Transverse colon (tissue), 4 donors: ENCODE data around the gene ANKS1B. TPM values are rescaled to one million over a fixed set of nuclear protein-coding genes. Genes with fewer than 3 reads are reported as not detected.

ENCODE experiments used
- DNase-seq: peaks from one replicate; pipeline ENCODE4 v3.0.0-alpha.2; 2019
- H3K27ac ChIP-seq, 4 donors: fragments of 200-600 bp; sonication (generic); 2 replicates each; pipeline ENCODE4 v1.5.1; 2016 to 2018; ENCODE audit warnings: inconsistent platforms in 4 of 4
- H3K27me3 ChIP-seq: fragments of 200-600 bp; sonication (generic); 2 replicates; pipeline ENCODE4 v1.5.1; 2017; ENCODE audit warnings: inconsistent platforms
- H3K36me3 ChIP-seq, 4 donors: fragments of 200-600 bp; sonication (generic); 2 replicates each; pipeline ENCODE4 v1.5.1; 2017 to 2019; ENCODE audit warnings: inconsistent platforms in 4 of 4
- H3K4me1 ChIP-seq, 4 donors: fragments of 200-600 bp; sonication (generic); 2 replicates each; pipeline ENCODE4 v1.5.1; 2017 to 2020; ENCODE audit warnings: inconsistent platforms in 4 of 4
- H3K4me3 ChIP-seq, 4 donors: fragments of 200-600 bp; sonication (generic); 1 replicate in 1 of 4; 2 replicates in 3 of 4; pipeline versions ENCODE4 v1.5.1 to v1.6.1; 2017 to 2019; ENCODE audit warnings: inconsistent platforms in 4 of 4
- H3K9me3 ChIP-seq, 2 donors: fragments of 200-600 bp; sonication (generic); 2 replicates each; pipeline ENCODE4 v1.5.1; 2017 to 2019; ENCODE audit warnings: inconsistent platforms in 2 of 2
- EP300 ChIP-seq: sonication (generic); formaldehyde crosslinking; IDR thresholded peaks from one replicate; pipeline ENCODE4 v1.6.1; 2017; ENCODE audit warnings: antibody characterized with exemption, low read depth
- POLR2A ChIP-seq: fragments of 450-650 bp; IDR thresholded peaks from one replicate; pipeline ENCODE4 v1.6.1; 2016; ENCODE audit warnings: antibody characterized with exemption, mild to moderate bottlenecking, moderate library complexity
- POLR2AphosphoS5 ChIP-seq, 3 donors: sonication (generic); formaldehyde crosslinking; IDR thresholded peaks; one replicate each; pipeline ENCODE4 v1.6.1; 2016; ENCODE audit warnings: antibody characterized with exemption in 3 of 3
- WGBS, 2 donors: methylation state at CpG; one replicate each; pipeline ENCODE4 v1.1.5; 2018; ENCODE audit warnings: low coverage in 1 of 2; 5-methylcytosine and 5-hydroxymethylcytosine counted together
- in situ Hi-C, 4 donors: fragments of 200-750 bp; cut with MboI; loops; one replicate each; pipeline versions ENCODE4 v1.15.0 to v1.15.1; 2017; ENCODE audit warnings: low sequenced_read_pairs in 3 of 4, low pct_ligation_motif_present in 1 of 4, low pct_unique_long_range_greater_than_20kb in 1 of 4
- intact Hi-C: fragments of 100-400 bp; cut with DNase I; formaldehyde crosslinking; loops from one replicate; pipeline ENCODE4 v1.15.1; 2023; ENCODE audit warnings: low total_unique reads
- total RNA-seq, 4 donors: library from RNA; depleted of rRNA; stranded (reverse); fragments of >200 nt; gene quantifications; one replicate each; pipeline ENCODE4 v1.1.0, GENCODE V29; 2016
- TF ChIP-seq, protein P1 (sequence below), 5 experiments: fragments of 200-600 bp in 3 of 5; fragments of 450-650 bp in 2 of 5; sonication (generic) in 3 of 5; IDR thresholded peaks; 1 replicate in 2 of 5; 2 replicates in 3 of 5; pipeline ENCODE4 v1.5.1; 2016 to 2017; ENCODE audit warnings: antibody characterized with exemption in 5 of 5, inconsistent platforms in 3 of 5, mild to moderate bottlenecking in 2 of 5, moderate library complexity in 1 of 5

Gene ANKS1B
- total RNA-seq, 4 donors from 2014 or later: 1.4 to 6.4 (median 3.5) TPM; not detected in 1

GRCh38 chr12:99277591-99278379 is 707.0 kb downstream of the ANKS1B start:
- intact Hi-C loops (no loop called here), in situ Hi-C loops (no loop called here)
- Histone ChIP-seq H3K9me3 (peaks cover 0 to 4% of the 10 kb centered on the region in 2 donors), H3K4me3 (no peak overlapping the region), H3K27me3 (no peaks in the 10 kb centered on the region), H3K27ac (no peak overlapping the region), H3K36me3 (no peaks in the 10 kb centered on the region), H3K4me1 (no peaks in the 10 kb centered on the region)
- WGBS, 2 donors: 78 to 81% methylated on average over 5 of the region's 5 CpGs
- TF ChIP-seq, protein P1, sequence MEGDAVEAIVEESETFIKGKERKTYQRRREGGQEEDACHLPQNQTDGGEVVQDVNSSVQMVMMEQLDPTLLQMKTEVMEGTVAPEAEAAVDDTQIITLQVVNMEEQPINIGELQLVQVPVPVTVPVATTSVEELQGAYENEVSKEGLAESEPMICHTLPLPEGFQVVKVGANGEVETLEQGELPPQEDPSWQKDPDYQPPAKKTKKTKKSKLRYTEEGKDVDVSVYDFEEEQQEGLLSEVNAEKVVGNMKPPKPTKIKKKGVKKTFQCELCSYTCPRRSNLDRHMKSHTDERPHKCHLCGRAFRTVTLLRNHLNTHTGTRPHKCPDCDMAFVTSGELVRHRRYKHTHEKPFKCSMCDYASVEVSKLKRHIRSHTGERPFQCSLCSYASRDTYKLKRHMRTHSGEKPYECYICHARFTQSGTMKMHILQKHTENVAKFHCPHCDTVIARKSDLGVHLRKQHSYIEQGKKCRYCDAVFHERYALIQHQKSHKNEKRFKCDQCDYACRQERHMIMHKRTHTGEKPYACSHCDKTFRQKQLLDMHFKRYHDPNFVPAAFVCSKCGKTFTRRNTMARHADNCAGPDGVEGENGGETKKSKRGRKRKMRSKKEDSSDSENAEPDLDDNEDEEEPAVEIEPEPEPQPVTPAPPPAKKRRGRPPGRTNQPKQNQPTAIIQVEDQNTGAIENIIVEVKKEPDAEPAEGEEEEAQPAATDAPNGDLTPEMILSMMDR (IDR thresholded peaks at IDR 0.05): no peak
- TF ChIP-seq POLR2A (no peak), POLR2AphosphoS5 (IDR thresholded peaks at IDR 0.05) (no peak), EP300 (no peak)
- DNase-seq: no peak

DNA sequence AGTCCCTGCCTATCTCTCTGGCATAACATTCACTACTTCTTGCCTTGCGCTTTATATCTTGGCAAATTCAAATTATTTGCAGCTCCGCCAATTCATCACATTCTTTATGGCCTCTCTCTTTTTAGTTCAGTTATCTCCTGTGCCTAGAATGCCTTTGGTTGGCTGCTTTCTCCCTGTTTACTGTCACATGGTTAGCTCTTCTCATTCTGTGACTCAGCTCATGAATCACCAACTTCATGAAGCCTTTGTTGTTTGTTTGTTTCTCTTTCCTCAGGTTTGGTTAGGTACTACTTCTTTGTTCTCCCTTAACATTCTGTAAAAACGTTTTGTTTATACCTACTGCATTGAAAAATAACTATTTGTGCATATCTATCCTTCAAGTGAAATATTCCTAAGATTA is 713.7 kb downstream of the ANKS1B start:
- Histone ChIP-seq H3K9me3 (peaks cover 4 to 5% of the 10 kb centered on the region in 2 donors), H3K27me3 (no peaks in the 10 kb centered on the region), H3K4me3 (no peak overlapping the region), H3K27ac (no peak overlapping the region), H3K4me1 (no peaks in the 10 kb centered on the region), H3K36me3 (no peaks in the 10 kb centered on the region)
- WGBS, 2 donors: 61 to 70% methylated on average over 3 of the region's 3 CpGs
- TF ChIP-seq EP300 (no peak), POLR2A (no peak)
- intact Hi-C loops (no loop called here), in situ Hi-C loops (no loop called here)
- no peak for DNase-seq

- intact Hi-C loops (no loop called here), in situ Hi-C loops (no loop called here)
- TF ChIP-seq POLR2AphosphoS5 (IDR thresholded peaks at IDR 0.05) (no peak), EP300 (no peak), POLR2A (no peak)
- TF ChIP-seq, protein P1 (IDR thresholded peaks at IDR 0.05): no peak
- no peak overlapping the region for H3K27ac ChIP-seq
- DNase-seq: no peak
- peaks cover 0 to 4% of the 10 kb centered on the region in 2 donors for H3K9me3 ChIP-seq
- H3K36me3 ChIP-seq: no peaks in the 10 kb centered on the region
- H3K4me1 ChIP-seq: no peaks in the 10 kb centered on the region
- no peak overlapping the region for H3K4me3 ChIP-seq
- H3K27me3 ChIP-seq: no peaks in the 10 kb centered on the region
These were observed 717.7 kb downstream of the ANKS1B start for GRCh38 chr12:99267038-99267437.

DNA sequence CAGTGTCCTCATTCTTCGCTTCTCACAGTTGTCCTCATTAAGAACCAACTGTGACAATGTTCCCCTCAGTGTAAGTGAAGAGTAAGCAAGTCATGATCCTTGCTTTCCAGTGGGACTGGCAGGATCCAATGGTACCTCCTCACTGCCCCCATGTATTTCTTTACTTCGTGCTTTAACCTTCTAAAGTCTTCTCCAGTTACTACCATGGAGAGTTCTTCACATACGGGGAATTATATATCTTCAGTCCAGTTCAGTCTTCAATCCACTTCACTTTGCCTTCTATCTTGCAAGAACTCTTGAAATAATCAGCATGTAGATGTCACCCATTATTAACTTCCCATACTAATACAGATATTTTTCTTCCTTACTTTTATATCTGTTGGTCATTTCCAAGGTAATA is 719.1 kb downstream of the ANKS1B start:
- Histone ChIP-seq H3K9me3 (peaks cover 0 to 4% of the 10 kb centered on the region in 2 donors), H3K4me3 (no peak overlapping the region), H3K27ac (no peak overlapping the region), H3K36me3 (no peaks in the 10 kb centered on the region), H3K27me3 (no peaks in the 10 kb centered on the region), H3K4me1 (no peaks in the 10 kb centered on the region)
- WGBS, 2 donors: 49 to 65% methylated on average over 3 of the region's 3 CpGs
- DNase-seq: no peak
- no peak for TF ChIP-seq POLR2A
- TF ChIP-seq POLR2AphosphoS5 (IDR thresholded peaks at IDR 0.05): no peak
- TF ChIP-seq, protein P1 (IDR thresholded peaks at IDR 0.05): no peak
- no peak for TF ChIP-seq EP300
- intact Hi-C loops (loop anchor here (1.0 kb wide), 1 partner anchor 21 kb away; no protein-coding TSS in a partner anchor), in situ Hi-C loops (no loop called here)
